AG04450 (cell line): ENCODE results near the gene CACNA1C. TPM values are rescaled to one million over a fixed set of nuclear protein-coding genes. Genes with fewer than 3 reads are reported as not detected.

Experiments used
- CTCF ChIA-PET: fragments of 300-600, 350-600 bp; formaldehyde crosslinking; extraction: SDS; loops from one replicate; lab custom pipeline; 2022; ENCODE audit warnings: antibody characterized with exemption, inconsistent platforms; lab: Charles Lee
- POLR2A ChIA-PET: fragments of 350-600 bp; formaldehyde crosslinking; extraction: SDS; loops from one replicate; lab custom pipeline; 2021; ENCODE audit warnings: antibody characterized with exemption, inconsistent platforms; lab: Yijun Ruan, JAX
- DNase-seq: peaks from one replicate; pipeline ENCODE4 v3.0.0-alpha.2; 2011; ENCODE audit warnings: low read depth, low spot score
- H3K27ac ChIP-seq: one replicate; pipeline ENCODE4 v1.5.1; 2012; ENCODE audit warnings: low read depth, low read length, control low read depth
- H3K27me3 ChIP-seq: one replicate; pipeline ENCODE4 v1.6.0; 2012; ENCODE audit warnings: low read length; ENCODE audit not compliant: control insufficient read depth, insufficient read depth
- H3K4me3 ChIP-seq: 2 replicates; pipeline ENCODE4 v1.5.1; 2011; ENCODE audit warnings: mild to moderate bottlenecking, low read depth, low read length, control low read depth
- H3K9me3 ChIP-seq: 2 replicates; pipeline ENCODE4 v1.5.1; 2012; ENCODE audit warnings: low read length; ENCODE audit not compliant: control insufficient read depth, insufficient read depth
- CTCF ChIP-seq: IDR thresholded peaks from 2 replicates; pipeline ENCODE4 v1.5.1; 2011; ENCODE audit warnings: low read depth, low read length, control low read depth, inconsistent platforms
- polyA plus RNA-seq: library from polyadenylated mRNA; depleted of rRNA; stranded (reverse); fragments of >200 nt; gene quantifications from 2 replicates; pipeline ENCODE4 v1.2.3, GENCODE V29; 2011

CACNA1C gene
- polyA plus RNA-seq, 1 experiment, result 5.9 TPM

- DNase-seq, result no peak
- peaks cover 9% of the 10 kb centered on the region for H3K9me3 ChIP-seq
- CTCF ChIA-PET, result no interaction called here
- TF ChIP-seq CTCF, result no peak
- POLR2A ChIA-PET, result no interaction called here
- no peak overlapping the region for H3K4me3 ChIP-seq
- H3K27ac ChIP-seq, result no peak overlapping the region
- no peaks in the 10 kb centered on the region for H3K27me3 ChIP-seq
These were observed 299.4 kb downstream of the CACNA1C start for GRCh38 chr12:2352203-2352602.

DNA sequence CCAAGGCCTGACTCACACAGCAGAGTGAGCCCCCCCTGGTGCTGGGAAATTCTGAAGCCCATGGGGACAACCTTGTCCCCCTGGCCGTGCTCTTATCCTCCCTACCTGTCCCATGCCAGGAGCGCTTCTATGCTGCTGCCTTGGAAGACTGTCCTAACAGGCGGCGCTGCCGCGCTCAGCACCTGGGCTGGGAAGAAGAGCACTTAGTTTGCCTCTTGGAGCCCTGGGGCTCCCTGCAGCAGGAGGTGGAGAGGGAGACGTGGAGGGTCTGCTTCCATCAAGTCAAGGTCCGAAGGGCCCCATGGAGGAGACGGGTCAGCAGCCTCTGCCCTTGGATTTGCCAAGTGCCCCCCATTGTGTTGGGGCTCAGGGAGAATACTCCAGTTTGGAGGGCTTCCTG, 300.5 kb downstream of the CACNA1C start:
- Histone ChIP-seq H3K27me3 (no peaks in the 10 kb centered on the region), H3K9me3 (no peaks in the 10 kb centered on the region; the same call in 1 of the 2 replicates), H3K4me3 (no peak overlapping the region), H3K27ac (no peak overlapping the region)
- POLR2A ChIA-PET, result no interaction called here
- CTCF ChIA-PET, result no interaction called here
- DNase-seq, result no peak
- TF ChIP-seq CTCF, result no peak

GRCh38 chr12:2353691-2354090, 300.9 kb downstream of the CACNA1C start:
- ChIA-PET CTCF (interaction anchor here (1.9 kb wide), 1 partner anchor 41 kb away, joined by 5 read pairs; no protein-coding TSS in a partner anchor), POLR2A (no interaction called here)
- H3K4me3 ChIP-seq, result no peak overlapping the region
- H3K9me3 ChIP-seq, result no peaks in the 10 kb centered on the region; the same call in 1 of the 2 replicates
- TF ChIP-seq CTCF, result no peak
- no peaks in the 10 kb centered on the region for H3K27me3 ChIP-seq
- no peak for DNase-seq
- H3K27ac ChIP-seq, result no peak overlapping the region

DNA sequence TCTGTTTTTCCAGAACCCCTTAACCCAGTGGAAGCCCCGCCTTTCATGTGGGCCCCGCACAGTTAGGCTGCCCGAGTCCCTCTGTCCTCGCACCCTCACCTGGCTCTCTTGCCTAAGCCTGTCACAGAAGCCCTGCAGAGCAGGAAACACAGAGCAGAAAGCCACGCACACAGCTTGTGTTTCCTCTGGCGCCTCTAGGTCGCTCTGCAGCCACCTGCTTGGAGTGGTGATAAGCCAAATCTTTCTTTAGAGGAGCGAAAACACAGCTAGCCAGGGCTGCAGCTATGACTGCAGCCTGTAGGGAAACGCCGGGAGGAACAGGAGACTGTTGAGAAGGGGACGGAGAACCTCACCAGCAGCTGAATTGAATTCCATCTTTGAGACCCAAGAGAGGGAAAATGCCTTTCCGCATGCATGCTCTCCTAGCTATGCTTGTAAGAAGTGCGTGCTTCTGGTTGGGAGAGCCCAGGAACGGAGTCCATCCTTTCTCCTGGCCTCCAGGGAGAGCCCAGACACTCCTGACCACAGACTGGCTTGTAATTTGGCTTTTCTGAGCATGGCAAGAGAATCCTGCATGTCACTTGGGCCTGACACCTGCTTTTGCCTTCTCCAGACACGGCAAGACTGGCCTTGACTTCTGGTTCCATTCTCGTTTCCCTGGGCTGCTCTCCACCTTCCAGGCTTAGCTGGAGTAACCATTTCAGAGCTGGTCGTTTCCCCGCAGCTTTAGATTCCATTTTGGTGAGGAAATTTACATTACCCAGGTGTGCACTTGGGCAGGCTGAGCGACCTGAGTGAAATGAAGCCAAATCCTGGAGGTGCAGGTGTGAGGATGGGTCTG, 301.6 kb downstream of the CACNA1C start:
- Histone ChIP-seq H3K9me3 (no peaks in the 10 kb centered on the region; the same call in 1 of the 2 replicates), H3K27me3 (no peaks in the 10 kb centered on the region), H3K4me3 (no peak overlapping the region), H3K27ac (no peak overlapping the region)
- CTCF ChIA-PET, result interaction anchor here (1.9 kb wide), 1 partner anchor 40 kb away, joined by 5 read pairs; no protein-coding TSS in a partner anchor
- DNase-seq, result no peak
- POLR2A ChIA-PET, result no interaction called here
- no peak for TF ChIP-seq CTCF

- H3K27me3 ChIP-seq, result no peaks in the 10 kb centered on the region
- no peak for DNase-seq
- TF ChIP-seq CTCF, result no peak
- ChIA-PET POLR2A (no interaction called here), CTCF (interaction anchor here (0.8 to 1.9 kb wide), 2 partner anchors 40 to 50 kb away, joined by 3 to 5 read pairs; no protein-coding TSS in a partner anchor)
- H3K27ac ChIP-seq, result peak overlapping the region; percentile 21
- no peak overlapping the region for H3K4me3 ChIP-seq
- H3K9me3 ChIP-seq, result no peaks in the 10 kb centered on the region; the same call in 1 of the 2 replicates
These were observed 302.4 kb downstream of the CACNA1C start for GRCh38 chr12:2355198-2355597.
